Measurements from ENCODE around the gene ZSWIM9.

ZSWIM9 gene

DNA sequence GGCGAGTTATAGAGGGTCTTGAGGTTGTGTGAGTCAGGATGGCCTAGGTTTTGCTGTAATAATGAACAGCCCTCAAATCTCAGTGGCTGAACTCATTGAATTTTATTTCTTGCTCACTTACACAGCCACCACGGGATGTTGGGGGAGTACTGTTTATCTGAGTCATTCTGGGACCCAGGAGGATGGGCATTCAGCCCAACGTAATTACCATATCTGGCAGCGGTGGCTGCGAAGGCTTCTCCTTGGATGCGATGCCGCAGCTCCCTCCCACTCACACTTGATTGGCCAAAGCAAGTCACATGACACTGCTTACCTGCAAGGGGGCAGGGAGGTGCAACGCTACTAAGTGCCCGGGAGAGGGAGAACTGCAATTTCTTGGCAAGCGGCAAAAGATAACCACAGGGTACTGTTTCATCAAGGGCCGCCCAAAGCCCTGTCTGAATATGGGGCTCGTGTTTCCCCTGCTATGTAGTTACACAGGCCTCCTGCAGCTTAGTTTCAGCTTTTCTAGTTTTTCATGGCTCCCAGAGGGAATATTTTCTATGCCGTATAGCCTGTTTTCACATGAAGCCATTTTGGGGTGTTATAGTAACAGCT lies 19.9 kb downstream of the ZSWIM9 start (continued):
- TF ChIP-seq ZNF473 (tag by site-specific recombination; IDR thresholded peaks at IDR 0.05) (no peak), ZNF266 (tag by site-specific recombination; IDR thresholded peaks at IDR 0.05; ENCODE audit: low read depth) (no peak), ZSCAN16 (tag by site-specific recombination; IDR thresholded peaks at IDR 0.05) (no peak), ZSCAN23 (tag by site-specific recombination; IDR thresholded peaks at IDR 0.05) (no peak), ZNF24 (tag by site-specific recombination; IDR thresholded peaks at IDR 0.05) (0 out of 2 replicates have a peak, but pooled peaks have one; percentile 39), ZNF2 (tag by site-specific recombination; IDR thresholded peaks at IDR 0.05) (no peak), ZIC2 (tag by site-specific recombination; IDR thresholded peaks at IDR 0.05) (peak; percentile 62), YY1 (tag by site-specific recombination; IDR thresholded peaks at IDR 0.05) (no peak), ZBTB21 (tag by site-specific recombination; IDR thresholded peaks at IDR 0.05) (no peak), ZNF621 (tag by site-specific recombination; IDR thresholded peaks at IDR 0.05) (no peak), SCRT1 (tag by site-specific recombination; IDR thresholded peaks at IDR 0.05; ENCODE audit: borderline replicate concordance) (no peak), ZNF202 (tag by site-specific recombination; IDR thresholded peaks at IDR 0.05; ENCODE audit: borderline replicate concordance) (no peak), ZNF223 (tag by site-specific recombination; IDR thresholded peaks at IDR 0.05) (no peak), ZNF157 (tag by site-specific recombination; IDR thresholded peaks at IDR 0.05) (no peak), BCL11A (tag by site-specific recombination; IDR thresholded peaks at IDR 0.05; ENCODE audit: low read depth) (no peak), ZNF350 (tag by site-specific recombination; IDR thresholded peaks at IDR 0.05) (no peak), KLF9 (tag by site-specific recombination; IDR thresholded peaks at IDR 0.05; ENCODE audit: low read depth) (no peak), MEIS1 (CRISPR knock-in tag; IDR thresholded peaks at IDR 0.05; ENCODE audit: borderline replicate concordance) (no peak), ZNF114 (tag by site-specific recombination; IDR thresholded peaks at IDR 0.05) (no peak), ZNF121 (tag by site-specific recombination; IDR thresholded peaks at IDR 0.05) (no peak), ZNF416 (tag by site-specific recombination; IDR thresholded peaks at IDR 0.05) (no peak), ZNF354C (tag by site-specific recombination; IDR thresholded peaks at IDR 0.05; ENCODE audit: borderline replicate concordance, low read depth) (no peak), ZNF701 (tag by site-specific recombination; IDR thresholded peaks at IDR 0.05) (no peak), ZNF140 (tag by site-specific recombination; IDR thresholded peaks at IDR 0.05) (no peak), ZNF837 (tag by site-specific recombination; IDR thresholded peaks at IDR 0.05) (no peak), ZBTB48 (tag by site-specific recombination; IDR thresholded peaks at IDR 0.05) (no peak)
- TF ChIP-seq, protein P1, sequence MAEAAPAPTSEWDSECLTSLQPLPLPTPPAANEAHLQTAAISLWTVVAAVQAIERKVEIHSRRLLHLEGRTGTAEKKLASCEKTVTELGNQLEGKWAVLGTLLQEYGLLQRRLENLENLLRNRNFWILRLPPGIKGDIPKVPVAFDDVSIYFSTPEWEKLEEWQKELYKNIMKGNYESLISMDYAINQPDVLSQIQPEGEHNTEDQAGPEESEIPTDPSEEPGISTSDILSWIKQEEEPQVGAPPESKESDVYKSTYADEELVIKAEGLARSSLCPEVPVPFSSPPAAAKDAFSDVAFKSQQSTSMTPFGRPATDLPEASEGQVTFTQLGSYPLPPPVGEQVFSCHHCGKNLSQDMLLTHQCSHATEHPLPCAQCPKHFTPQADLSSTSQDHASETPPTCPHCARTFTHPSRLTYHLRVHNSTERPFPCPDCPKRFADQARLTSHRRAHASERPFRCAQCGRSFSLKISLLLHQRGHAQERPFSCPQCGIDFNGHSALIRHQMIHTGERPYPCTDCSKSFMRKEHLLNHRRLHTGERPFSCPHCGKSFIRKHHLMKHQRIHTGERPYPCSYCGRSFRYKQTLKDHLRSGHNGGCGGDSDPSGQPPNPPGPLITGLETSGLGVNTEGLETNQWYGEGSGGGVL (tag by site-specific recombination; IDR thresholded peaks at IDR 0.05), result no peak
- TF ChIP-seq, protein P2, sequence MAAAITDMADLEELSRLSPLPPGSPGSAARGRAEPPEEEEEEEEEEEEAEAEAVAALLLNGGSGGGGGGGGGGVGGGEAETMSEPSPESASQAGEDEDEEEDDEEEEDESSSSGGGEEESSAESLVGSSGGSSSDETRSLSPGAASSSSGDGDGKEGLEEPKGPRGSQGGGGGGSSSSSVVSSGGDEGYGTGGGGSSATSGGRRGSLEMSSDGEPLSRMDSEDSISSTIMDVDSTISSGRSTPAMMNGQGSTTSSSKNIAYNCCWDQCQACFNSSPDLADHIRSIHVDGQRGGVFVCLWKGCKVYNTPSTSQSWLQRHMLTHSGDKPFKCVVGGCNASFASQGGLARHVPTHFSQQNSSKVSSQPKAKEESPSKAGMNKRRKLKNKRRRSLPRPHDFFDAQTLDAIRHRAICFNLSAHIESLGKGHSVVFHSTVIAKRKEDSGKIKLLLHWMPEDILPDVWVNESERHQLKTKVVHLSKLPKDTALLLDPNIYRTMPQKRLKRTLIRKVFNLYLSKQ (tag by site-specific recombination; IDR thresholded peaks at IDR 0.05; ENCODE audit: borderline replicate concordance), result no peak
- TF ChIP-seq, protein P3, sequence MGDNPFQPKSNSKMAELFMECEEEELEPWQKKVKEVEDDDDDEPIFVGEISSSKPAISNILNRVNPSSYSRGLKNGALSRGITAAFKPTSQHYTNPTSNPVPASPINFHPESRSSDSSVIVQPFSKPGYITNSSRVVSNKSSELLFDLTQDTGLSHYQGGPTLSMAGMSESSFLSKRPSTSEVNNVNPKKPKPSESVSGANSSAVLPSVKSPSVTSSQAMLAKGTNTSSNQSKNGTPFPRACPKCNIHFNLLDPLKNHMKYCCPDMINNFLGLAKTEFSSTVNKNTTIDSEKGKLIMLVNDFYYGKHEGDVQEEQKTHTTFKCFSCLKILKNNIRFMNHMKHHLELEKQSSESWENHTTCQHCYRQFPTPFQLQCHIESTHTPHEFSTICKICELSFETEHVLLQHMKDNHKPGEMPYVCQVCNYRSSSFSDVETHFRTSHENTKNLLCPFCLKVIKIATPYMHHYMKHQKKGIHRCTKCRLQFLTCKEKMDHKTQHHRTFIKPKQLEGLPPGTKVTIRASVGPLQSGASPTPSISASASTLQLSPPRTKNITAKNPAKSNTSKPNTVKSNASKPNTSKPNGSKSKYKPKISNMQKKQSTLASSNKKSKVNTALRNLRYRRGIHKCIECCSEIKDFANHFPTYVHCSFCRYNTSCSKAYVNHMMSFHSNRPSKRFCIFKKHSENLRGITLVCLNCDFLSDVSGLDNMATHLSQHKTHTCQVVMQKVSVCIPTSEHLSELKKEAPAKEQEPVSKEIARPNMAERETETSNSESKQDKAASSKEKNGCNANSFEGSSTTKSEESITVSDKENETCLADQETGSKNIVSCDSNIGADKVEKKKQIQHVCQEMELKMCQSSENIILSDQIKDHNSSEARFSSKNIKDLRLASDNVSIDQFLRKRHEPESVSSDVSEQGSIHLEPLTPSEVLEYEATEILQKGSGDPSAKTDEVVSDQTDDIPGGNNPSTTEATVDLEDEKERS (tag by site-specific recombination; IDR thresholded peaks at IDR 0.05), result no peak
- TF ChIP-seq, protein P4, sequence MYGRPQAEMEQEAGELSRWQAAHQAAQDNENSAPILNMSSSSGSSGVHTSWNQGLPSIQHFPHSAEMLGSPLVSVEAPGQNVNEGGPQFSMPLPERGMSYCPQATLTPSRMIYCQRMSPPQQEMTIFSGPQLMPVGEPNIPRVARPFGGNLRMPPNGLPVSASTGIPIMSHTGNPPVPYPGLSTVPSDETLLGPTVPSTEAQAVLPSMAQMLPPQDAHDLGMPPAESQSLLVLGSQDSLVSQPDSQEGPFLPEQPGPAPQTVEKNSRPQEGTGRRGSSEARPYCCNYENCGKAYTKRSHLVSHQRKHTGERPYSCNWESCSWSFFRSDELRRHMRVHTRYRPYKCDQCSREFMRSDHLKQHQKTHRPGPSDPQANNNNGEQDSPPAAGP (tag by site-specific recombination; IDR thresholded peaks at IDR 0.05), result no peak
- TF ChIP-seq, protein P5, sequence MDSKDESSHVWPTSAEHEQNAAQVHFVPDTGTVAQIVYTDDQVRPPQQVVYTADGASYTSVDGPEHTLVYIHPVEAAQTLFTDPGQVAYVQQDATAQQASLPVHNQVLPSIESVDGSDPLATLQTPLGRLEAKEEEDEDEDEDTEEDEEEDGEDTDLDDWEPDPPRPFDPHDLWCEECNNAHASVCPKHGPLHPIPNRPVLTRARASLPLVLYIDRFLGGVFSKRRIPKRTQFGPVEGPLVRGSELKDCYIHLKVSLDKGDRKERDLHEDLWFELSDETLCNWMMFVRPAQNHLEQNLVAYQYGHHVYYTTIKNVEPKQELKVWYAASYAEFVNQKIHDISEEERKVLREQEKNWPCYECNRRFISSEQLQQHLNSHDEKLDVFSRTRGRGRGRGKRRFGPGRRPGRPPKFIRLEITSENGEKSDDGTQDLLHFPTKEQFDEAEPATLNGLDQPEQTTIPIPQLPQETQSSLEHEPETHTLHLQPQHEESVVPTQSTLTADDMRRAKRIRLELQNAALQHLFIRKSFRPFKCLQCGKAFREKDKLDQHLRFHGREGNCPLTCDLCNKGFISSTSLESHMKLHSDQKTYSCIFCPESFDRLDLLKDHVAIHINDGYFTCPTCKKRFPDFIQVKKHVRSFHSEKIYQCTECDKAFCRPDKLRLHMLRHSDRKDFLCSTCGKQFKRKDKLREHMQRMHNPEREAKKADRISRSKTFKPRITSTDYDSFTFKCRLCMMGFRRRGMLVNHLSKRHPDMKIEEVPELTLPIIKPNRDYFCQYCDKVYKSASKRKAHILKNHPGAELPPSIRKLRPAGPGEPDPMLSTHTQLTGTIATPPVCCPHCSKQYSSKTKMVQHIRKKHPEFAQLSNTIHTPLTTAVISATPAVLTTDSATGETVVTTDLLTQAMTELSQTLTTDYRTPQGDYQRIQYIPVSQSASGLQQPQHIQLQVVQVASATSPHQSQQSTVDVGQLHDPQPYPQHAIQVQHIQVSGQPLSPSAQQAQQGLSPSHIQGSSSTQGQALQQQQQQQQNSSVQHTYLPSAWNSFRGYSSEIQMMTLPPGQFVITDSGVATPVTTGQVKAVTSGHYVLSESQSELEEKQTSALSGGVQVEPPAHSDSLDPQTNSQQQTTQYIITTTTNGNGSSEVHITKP (tag by site-specific recombination; IDR thresholded peaks at IDR 0.05), result peak; percentile 83

Measured in HEK293 (cell line).